ENCODE results near the gene EPHB1. TPM values are rescaled to one million over a fixed set of nuclear protein-coding genes. Genes with fewer than 3 reads are reported as not detected.
"Not testable (repeated sequence)": the region's sequence is repeated elsewhere in the genome, so short reads cannot be mapped to it uniquely, and the experiment has no call there.

The EPHB1 gene
- polyA plus RNA-seq, 5 donors, result 1.8 to 3.9 (median 2.8) TPM

- no peak for DNase-seq
Measured at GRCh38 chr3:134949150-134949549, 154.1 kb downstream of the EPHB1 start.

- no peak for DNase-seq
Measured at GRCh38 chr3:134952371-134952770, 157.3 kb downstream of the EPHB1 start.

- no peak for DNase-seq
Measured at GRCh38 chr3:134955874-134956273, 160.8 kb downstream of the EPHB1 start.

- no peak for DNase-seq
Measured at GRCh38 chr3:134956395-134956794, 161.3 kb downstream of the EPHB1 start.

- DNase-seq, result no peak
Measured at GRCh38 chr3:134956844-134957243, 161.8 kb downstream of the EPHB1 start.

GRCh38 chr3:134959516-134959915 is 164.5 kb downstream of the EPHB1 start:
- DNase-seq, result no peak

- DNase-seq, result no peak
Measured at GRCh38 chr3:134964226-134964625, 169.2 kb downstream of the EPHB1 start.

- no peak for DNase-seq
Measured at GRCh38 chr3:134965865-134966481, 170.9 kb downstream of the EPHB1 start.

- no peak for DNase-seq
Measured at GRCh38 chr3:134970895-134971294, 175.8 kb downstream of the EPHB1 start.

GRCh38 chr3:134971306-134971705 is 176.2 kb downstream of the EPHB1 start:
- DNase-seq, result no peak

GRCh38 chr3:134971907-134972306 is 176.8 kb downstream of the EPHB1 start:
- not testable (repeated sequence) for DNase-seq

- no peak for DNase-seq
Measured at GRCh38 chr3:134972836-134973455, 177.9 kb downstream of the EPHB1 start.

- DNase-seq, result peak in 1 of 2 donors; percentile 2
Measured at GRCh38 chr3:134974624-134975023, 179.6 kb downstream of the EPHB1 start.

- DNase-seq, result no peak
Measured at GRCh38 chr3:134976948-134977347, 181.9 kb downstream of the EPHB1 start.

- no peak for DNase-seq
Measured at GRCh38 chr3:134978658-134979057, 183.6 kb downstream of the EPHB1 start.

GRCh38 chr3:134985864-134986715 is 191.0 kb downstream of the EPHB1 start:
- DNase-seq, result no peak

- no peak for DNase-seq
Measured at GRCh38 chr3:134988666-134989065, 193.6 kb downstream of the EPHB1 start.

GRCh38 chr3:134991003-134991402 is 195.9 kb downstream of the EPHB1 start:
- DNase-seq, result no peak

GRCh38 chr3:134991472-134992010 is 196.5 kb downstream of the EPHB1 start:
- no peak for DNase-seq

GRCh38 chr3:134992180-134992579 is 197.1 kb downstream of the EPHB1 start:
- DNase-seq, result no peak

- no peak for DNase-seq
Measured at GRCh38 chr3:134992586-134992985, 197.5 kb downstream of the EPHB1 start.

- no peak for DNase-seq
Measured at GRCh38 chr3:134993011-134993410, 198.0 kb downstream of the EPHB1 start.

- DNase-seq, result no peak
Measured at GRCh38 chr3:134998158-134998557, 203.1 kb downstream of the EPHB1 start.

Data from right lung (tissue), 5 donors.